GM21447 (cell line): ENCODE data around the gene IFT88.

Experiments used
- ATAC-seq: cut with Tn5 transposase; IDR thresholded peaks from one replicate; pipeline ENCODE4 v1.9.1; 2021; ENCODE audit not compliant: unreplicated experiment

The IFT88 gene

GRCh38 chr13:20565115-20565736 is 1.7 kb upstream of the IFT88 start:
- no peak for ATAC-seq

GRCh38 chr13:20566468-20566897 is 474 bp upstream of the IFT88 start:
- ATAC-seq = peak; percentile 34

- ATAC-seq = no peak
Measured at GRCh38 chr13:20567881-20568528, 1.0 kb downstream of the IFT88 start.

GRCh38 chr13:20570517-20570916 is 3.6 kb downstream of the IFT88 start:
- ATAC-seq = no peak

GRCh38 chr13:20571676-20572075 is 4.7 kb downstream of the IFT88 start:
- ATAC-seq = no peak

- no peak for ATAC-seq
Measured at GRCh38 chr13:20573186-20573585, 6.2 kb downstream of the IFT88 start.

GRCh38 chr13:20573636-20574035 is 6.7 kb downstream of the IFT88 start:
- no peak for ATAC-seq

- ATAC-seq = no peak
Measured at GRCh38 chr13:20579191-20579590, 12.2 kb downstream of the IFT88 start.

GRCh38 chr13:20580257-20580656 is 13.3 kb downstream of the IFT88 start:
- ATAC-seq = no peak

- no peak for ATAC-seq
Measured at GRCh38 chr13:20582026-20582425, 15.1 kb downstream of the IFT88 start.

GRCh38 chr13:20583803-20584293 is 16.9 kb downstream of the IFT88 start:
- ATAC-seq = no peak

- ATAC-seq = no peak
Measured at GRCh38 chr13:20585371-20585770, 18.4 kb downstream of the IFT88 start.

GRCh38 chr13:20588529-20589110 is 21.7 kb downstream of the IFT88 start:
- ATAC-seq = no peak

- no peak for ATAC-seq
Measured at GRCh38 chr13:20590561-20590960, 23.6 kb downstream of the IFT88 start.

- ATAC-seq = no peak
Measured at GRCh38 chr13:20592606-20593005, 25.6 kb downstream of the IFT88 start.

- no peak for ATAC-seq
Measured at GRCh38 chr13:20594280-20594679, 27.3 kb downstream of the IFT88 start.

GRCh38 chr13:20607015-20607414 is 40.1 kb downstream of the IFT88 start:
- ATAC-seq = no peak

- no peak for ATAC-seq
Measured at GRCh38 chr13:20608438-20609020, 41.6 kb downstream of the IFT88 start.

- ATAC-seq = no peak
Measured at GRCh38 chr13:20609145-20609544, 42.2 kb downstream of the IFT88 start.

- no peak for ATAC-seq
Measured at GRCh38 chr13:20610006-20610405, 43.0 kb downstream of the IFT88 start.

GRCh38 chr13:20616059-20616797 is 49.3 kb downstream of the IFT88 start:
- ATAC-seq = no peak
